Ishikawa (cell line): ENCODE measurements around the gene MYCBPAP.

Source experiments
- CEBPB ChIP-seq: IDR thresholded peaks from 2 replicates; pipeline ENCODE4 v1.6.1; 2012
- CREB1 ChIP-seq: IDR thresholded peaks from 2 replicates; pipeline ENCODE4 v1.6.1; 2012; ENCODE audit warnings: low read depth
- EGR1 ChIP-seq: IDR thresholded peaks from 2 replicates; pipeline ENCODE4 v1.6.1; 2012
- EP300 ChIP-seq: IDR thresholded peaks from 2 replicates; pipeline ENCODE4 v1.6.1; 2012; ENCODE audit warnings: borderline replicate concordance
- FOXM1 ChIP-seq: IDR thresholded peaks from 2 replicates; pipeline ENCODE4 v1.6.1; 2012; ENCODE audit warnings: low read depth, borderline replicate concordance
- MAX ChIP-seq: IDR thresholded peaks from 2 replicates; pipeline ENCODE4 v1.6.1; 2012
- NFIC ChIP-seq: IDR thresholded peaks from 2 replicates; pipeline ENCODE4 v1.6.1; 2012
- RAD21 ChIP-seq: IDR thresholded peaks from 2 replicates; pipeline ENCODE4 v1.6.1; 2012; ENCODE audit warnings: low read depth
- REST ChIP-seq: IDR thresholded peaks from 2 replicates; pipeline ENCODE4 v1.6.1; 2012; ENCODE audit warnings: low read depth, mild to moderate bottlenecking
- TAF1 ChIP-seq: IDR thresholded peaks from 2 replicates; pipeline ENCODE4 v1.6.1; 2012; ENCODE audit warnings: low read depth, mild to moderate bottlenecking
- TCF12 ChIP-seq: IDR thresholded peaks from 2 replicates; pipeline ENCODE4 v1.6.1; 2012; ENCODE audit warnings: low read depth
- TEAD4 ChIP-seq: IDR thresholded peaks from 2 replicates; pipeline ENCODE4 v1.6.1; 2012
- YY1 ChIP-seq: IDR thresholded peaks from 2 replicates; pipeline ENCODE4 v1.6.1; 2012; ENCODE audit warnings: low read depth
- ZBTB7A ChIP-seq: IDR thresholded peaks from 2 replicates; pipeline ENCODE4 v1.6.1; 2012; ENCODE audit warnings: low read depth
- TF ChIP-seq, protein P1 (sequence below): IDR thresholded peaks from 2 replicates; pipeline ENCODE4 v1.6.1; 2012

Gene MYCBPAP

DNA sequence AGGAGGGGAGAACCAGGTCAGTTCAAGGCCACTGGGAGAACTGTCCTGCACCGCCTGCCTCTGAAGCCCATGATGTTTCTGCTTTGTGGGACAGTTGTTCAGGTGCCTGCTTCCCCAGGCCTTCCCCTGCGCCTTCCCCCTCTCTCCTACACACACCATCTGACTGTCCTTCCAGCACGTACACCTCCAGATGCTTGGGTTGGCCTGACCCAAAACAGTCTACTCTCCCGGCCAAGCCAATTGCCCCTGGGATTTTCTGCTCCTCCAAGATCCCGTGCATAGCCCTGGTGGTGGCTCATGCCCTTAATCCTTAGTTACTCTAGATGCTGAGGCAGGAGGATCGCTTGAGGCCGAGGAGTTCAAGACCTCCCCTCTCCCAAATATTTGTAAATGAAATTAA lies 30.3 kb upstream of the MYCBPAP start:
- no peak for TF ChIP-seq EP300
- no peak for TF ChIP-seq CREB1
- no peak for TF ChIP-seq TCF12
- TF ChIP-seq YY1: no peak
- TF ChIP-seq EGR1: no peak
- no peak for TF ChIP-seq TAF1
- no peak for TF ChIP-seq TEAD4
- TF ChIP-seq, protein P1, sequence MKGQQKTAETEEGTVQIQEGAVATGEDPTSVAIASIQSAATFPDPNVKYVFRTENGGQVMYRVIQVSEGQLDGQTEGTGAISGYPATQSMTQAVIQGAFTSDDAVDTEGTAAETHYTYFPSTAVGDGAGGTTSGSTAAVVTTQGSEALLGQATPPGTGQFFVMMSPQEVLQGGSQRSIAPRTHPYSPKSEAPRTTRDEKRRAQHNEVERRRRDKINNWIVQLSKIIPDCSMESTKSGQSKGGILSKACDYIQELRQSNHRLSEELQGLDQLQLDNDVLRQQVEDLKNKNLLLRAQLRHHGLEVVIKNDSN: no peak
- no peak for TF ChIP-seq ZBTB7A

DNA sequence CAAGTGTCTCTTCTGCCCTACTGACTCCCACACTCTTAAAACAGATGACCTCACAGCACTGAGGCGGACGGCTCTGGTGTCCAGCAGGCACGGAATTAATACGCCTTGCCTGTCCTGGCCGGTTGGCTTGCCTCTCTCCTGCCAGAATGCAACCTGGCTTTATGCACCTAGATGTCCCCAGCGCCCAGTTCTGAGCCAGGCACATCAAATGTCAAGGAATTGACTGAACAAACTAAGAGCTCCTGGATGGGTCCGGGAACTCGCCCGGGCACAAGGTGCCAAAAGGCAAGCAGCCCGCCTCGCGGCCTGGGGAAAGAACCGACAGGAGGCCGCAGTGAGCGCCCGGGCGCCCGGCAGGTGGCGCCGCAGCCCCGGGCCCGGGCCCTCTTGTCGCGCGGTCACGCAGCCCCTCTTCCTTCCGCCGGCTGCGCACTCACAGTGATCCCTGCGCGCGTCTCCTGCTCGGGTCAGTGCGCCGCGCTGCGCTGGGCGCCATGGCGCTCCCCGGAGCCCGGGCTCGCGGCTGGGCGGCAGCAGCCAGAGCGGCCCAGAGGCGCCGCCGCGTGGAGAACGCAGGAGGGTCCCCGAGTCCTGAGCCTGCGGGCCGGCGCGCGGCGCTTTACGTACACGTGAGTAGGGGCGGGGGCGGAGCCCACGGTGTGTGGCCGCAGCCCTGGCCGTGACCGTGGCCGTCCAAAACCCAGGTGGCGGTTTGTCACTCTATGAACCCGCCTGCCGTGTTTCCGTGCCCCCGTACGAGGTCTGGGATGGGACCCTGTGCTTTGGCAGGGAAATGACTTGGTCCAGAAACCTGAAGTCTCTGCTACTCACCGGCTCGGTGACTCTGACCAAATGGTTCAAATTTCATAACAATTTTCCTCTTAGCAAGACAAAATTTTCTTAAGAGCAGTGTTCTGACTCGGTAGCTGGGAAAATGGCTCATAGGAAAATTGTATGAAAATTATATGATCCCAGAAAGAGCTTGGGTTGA lies 29.6 kb upstream of the MYCBPAP start, which contains the start of gene RSAD1:
Gene RSAD1 (plus strand): TSS at position 470 of the 991 bp plus-strand sequence. CDS start 25 bp downstream, at position 495.
- TF ChIP-seq CEBPB (no peak), FOXM1 (no peak), REST (peak; percentile 15; the same call in 1 of the 2 replicates), YY1 (peak; percentile 87), MAX (peak; percentile 91), EGR1 (no peak), CREB1 (0 out of 2 replicates have a peak, but pooled peaks have one; percentile 14), EP300 (no peak), TAF1 (peak; percentile 66; the same call in 1 of the 2 replicates), NFIC (0 out of 2 replicates have a peak, but pooled peaks have one; percentile 28), TCF12 (peak; percentile 26; the same call in 1 of the 2 replicates), RAD21 (peak; percentile 58; the same call in 1 of the 2 replicates), TEAD4 (peak; percentile 34; the same call in 1 of the 2 replicates), ZBTB7A (peak; percentile 72; the same call in 1 of the 2 replicates)
- TF ChIP-seq, protein P1: peak; percentile 48

DNA sequence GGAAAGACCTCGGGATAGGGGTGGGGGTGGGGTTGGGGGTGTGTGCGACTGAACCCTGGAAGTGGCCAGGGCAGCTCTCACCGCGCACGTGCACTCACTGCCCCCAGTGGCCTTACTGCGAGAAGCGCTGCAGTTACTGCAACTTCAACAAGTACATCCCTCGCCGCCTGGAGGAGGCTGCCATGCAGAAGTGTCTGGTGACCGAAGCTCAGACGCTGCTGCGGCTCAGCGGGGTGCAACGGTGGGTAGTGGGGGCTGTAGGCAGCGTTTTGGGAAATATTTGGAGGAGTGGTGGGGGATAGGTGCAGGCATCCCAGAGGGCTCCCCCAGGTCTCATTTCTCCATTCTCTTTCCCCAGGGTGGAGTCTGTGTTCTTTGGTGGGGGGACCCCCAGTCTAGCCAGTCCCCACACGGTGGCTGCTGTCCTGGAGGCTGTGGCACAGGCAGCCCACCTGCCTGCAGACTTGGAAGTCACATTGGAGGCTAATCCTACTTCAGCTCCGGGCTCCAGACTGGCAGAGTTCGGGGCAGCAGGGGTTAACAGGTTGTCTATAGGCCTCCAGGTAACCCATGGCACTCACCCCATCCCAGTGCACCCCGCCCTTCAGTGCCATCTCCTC lies 28.6 kb upstream of the MYCBPAP start:
- TF ChIP-seq TAF1 (no peak), EP300 (no peak), RAD21 (peak; percentile 64), MAX (peak; percentile 95), ZBTB7A (no peak)
- TF ChIP-seq, protein P1: peak; percentile 53; the same call in 1 of the 2 replicates

DNA sequence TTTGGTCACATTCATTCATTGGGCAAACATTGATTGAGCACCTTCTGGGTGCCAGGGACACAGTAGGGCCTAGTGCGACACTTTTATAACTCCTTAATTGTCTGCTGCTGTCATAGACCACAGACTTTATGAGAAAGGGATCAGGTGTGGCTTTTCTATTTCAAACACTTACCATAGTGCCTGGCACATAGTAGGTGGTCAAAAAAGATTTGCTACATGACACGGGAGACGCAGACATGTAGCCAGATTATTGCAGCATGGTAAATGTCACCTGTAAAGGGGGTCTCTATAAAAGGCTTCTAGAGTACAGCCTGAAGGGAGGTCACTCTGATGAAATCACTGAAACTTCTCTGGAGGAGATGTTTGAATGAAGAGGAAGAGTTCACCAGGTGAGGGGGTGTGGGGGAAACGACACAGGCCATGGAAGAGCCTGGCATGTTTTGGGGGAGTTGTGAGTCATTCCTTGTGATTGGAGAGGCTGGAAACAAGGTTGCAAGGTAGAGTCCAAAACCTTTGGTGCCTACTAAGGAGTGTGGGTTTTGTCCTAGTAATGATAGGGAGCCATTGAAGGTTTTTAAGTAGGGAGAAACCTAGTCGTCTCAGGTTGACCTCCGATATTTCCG lies 28.0 kb upstream of the MYCBPAP start:
- TF ChIP-seq, protein P1: no peak
- TF ChIP-seq EGR1 (no peak), CREB1 (no peak), MAX (no peak), TCF12 (no peak), TEAD4 (no peak), EP300 (no peak), REST (no peak), NFIC (no peak)
